Caco-2 (cell line): ENCODE data around the gene PSMD8. TPM values are rescaled to one million over a fixed set of nuclear protein-coding genes. Genes with fewer than 3 reads are reported as not detected.

Experiments
- BruUV-seq: library from RNA; stranded (reverse); fragments of 400-500 nt; replicated peaks from 2 replicates; lab custom pipeline; 2021; lab: Mats Ljungman, UMichigan
- CTCF ChIA-PET: fragments of 300-600 bp; sonication (Branson Sonifier 250); formaldehyde crosslinking; loops from one replicate; lab custom pipeline; 2022; ENCODE audit warnings: antibody characterized with exemption; lab: Charles Lee
- POLR2A ChIA-PET: fragments of 300-600 bp; sonication (Branson Sonifier 250); formaldehyde crosslinking; loops from one replicate; lab custom pipeline; 2022; ENCODE audit warnings: antibody characterized with exemption; lab: Charles Lee
- DNase-seq, 2 experiments: peaks; one replicate each; pipeline versions ENCODE4 v3.0.0 to v3.0.0-alpha.2; 2020 to 2022
- H3K27me3 ChIP-seq: replicated peaks from 2 replicates; pipeline ENCODE4 v1.6.0; 2011; ENCODE audit warnings: low read length; ENCODE audit not compliant: control insufficient read depth, insufficient read depth
- H3K36me3 ChIP-seq: 2 replicates; pipeline ENCODE4 v1.5.1; 2011; ENCODE audit warnings: low read length; ENCODE audit not compliant: control insufficient read depth, insufficient read depth
- H3K4me1 ChIP-seq: fragments of 250-450 bp; sonication (Bioruptor Pico); 2 replicates; pipeline ENCODE4 v1.5.1; 2020; ENCODE audit warnings: mild to moderate bottlenecking
- H3K4me3 ChIP-seq: 2 replicates; pipeline ENCODE4 v1.5.1; 2011; ENCODE audit warnings: low read depth, mild to moderate bottlenecking, control low read depth, low read length
- H3K9me3 ChIP-seq: fragments of 250-450 bp; sonication (Bioruptor Pico); 2 replicates; pipeline ENCODE4 v1.5.1; 2020; ENCODE audit warnings: mild to moderate bottlenecking, moderate library complexity
- H3K27ac Mint-ChIP-seq: one replicate; pipeline ENCODE4 v1.8.0; 2022; ENCODE audit warnings: mixed read lengths; ENCODE audit not compliant: unreplicated experiment
- H3K27me3 Mint-ChIP-seq: one replicate; pipeline ENCODE4 v1.8.0; 2022; ENCODE audit warnings: mixed read lengths; ENCODE audit not compliant: insufficient read depth, unreplicated experiment
- H3K36me3 Mint-ChIP-seq: one replicate; pipeline ENCODE4 v1.8.0; 2022; ENCODE audit warnings: mild to moderate bottlenecking, mixed read lengths; ENCODE audit not compliant: insufficient read depth, unreplicated experiment
- H3K4me1 Mint-ChIP-seq: one replicate; pipeline ENCODE4 v1.8.0; 2022; ENCODE audit warnings: low read depth, mixed read lengths; ENCODE audit not compliant: unreplicated experiment
- H3K4me3 Mint-ChIP-seq: one replicate; pipeline ENCODE4 v1.8.0; 2022; ENCODE audit warnings: mild to moderate bottlenecking, moderate library complexity, mixed read lengths; ENCODE audit not compliant: unreplicated experiment
- H3K9me3 Mint-ChIP-seq: one replicate; pipeline ENCODE4 v1.8.0; 2022; ENCODE audit warnings: mixed read lengths; ENCODE audit not compliant: unreplicated experiment
- intact Hi-C: fragments of 100-400 bp; cut with micrococcal nuclease; formaldehyde crosslinking; loops from one replicate; pipeline ENCODE4 v1.10.0; 2022; ENCODE audit not compliant: unreplicated experiment
- total RNA-seq: library from RNA; stranded (reverse); gene quantifications from 2 replicates; pipeline ENCODE4 v1.2.3, GENCODE V29; 2022
- TF ChIP-seq, protein P1 (sequence below), 2 experiments: fragments of 200-600 bp in 1 of 2; IDR thresholded peaks; 1 replicate in 1 of 2; 2 replicates in 1 of 2; pipeline versions ENCODE4 v1.5.1 to v1.8.0; 2011 to 2022; ENCODE audit warnings: antibody characterized with exemption in 1 of 2, control low read depth in 1 of 2, inconsistent platforms in 1 of 2, low read depth in 1 of 2, low read length in 1 of 2, mild to moderate bottlenecking in 1 of 2, moderate library complexity in 1 of 2; ENCODE audit not compliant: insufficient read depth in 1 of 2, severe bottlenecking in 1 of 2, unreplicated experiment in 1 of 2

PSMD8 gene
- total RNA-seq, 1 experiment from 2014 or later, result 264 TPM

DNA sequence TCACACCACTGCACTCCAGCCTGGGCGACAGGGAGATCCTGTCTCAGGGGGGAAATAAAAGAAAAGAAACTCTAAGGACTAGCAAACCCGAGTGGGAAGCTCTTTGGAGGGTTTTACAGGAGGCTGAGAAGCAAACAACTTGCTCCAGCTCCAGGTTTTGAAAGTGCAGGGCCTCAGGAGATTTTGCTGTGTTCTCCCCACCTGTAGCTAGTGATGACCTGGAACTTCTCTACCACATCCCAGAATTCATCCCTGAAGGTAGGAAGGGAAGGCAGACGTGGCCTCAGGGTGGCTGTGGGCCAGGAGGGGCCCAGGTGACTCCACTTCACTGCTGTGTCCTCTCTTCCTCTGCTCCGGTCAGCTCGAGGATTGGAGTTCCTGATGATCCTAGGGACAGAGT lies 16.3 kb upstream of the PSMD8 start:
- ChIA-PET CTCF (interaction anchor here (1.0 kb wide), 1 partner anchor 16 kb away, joined by 4 read pairs; the partner anchor contains the start of gene PSMD8), POLR2A (interaction anchor here (0.6 to 0.9 kb wide), 2 partner anchors 16 to 19 kb away, joined by 5 read pairs; partner anchors contain the start of gene PSMD8)
- TF ChIP-seq, protein P1, sequence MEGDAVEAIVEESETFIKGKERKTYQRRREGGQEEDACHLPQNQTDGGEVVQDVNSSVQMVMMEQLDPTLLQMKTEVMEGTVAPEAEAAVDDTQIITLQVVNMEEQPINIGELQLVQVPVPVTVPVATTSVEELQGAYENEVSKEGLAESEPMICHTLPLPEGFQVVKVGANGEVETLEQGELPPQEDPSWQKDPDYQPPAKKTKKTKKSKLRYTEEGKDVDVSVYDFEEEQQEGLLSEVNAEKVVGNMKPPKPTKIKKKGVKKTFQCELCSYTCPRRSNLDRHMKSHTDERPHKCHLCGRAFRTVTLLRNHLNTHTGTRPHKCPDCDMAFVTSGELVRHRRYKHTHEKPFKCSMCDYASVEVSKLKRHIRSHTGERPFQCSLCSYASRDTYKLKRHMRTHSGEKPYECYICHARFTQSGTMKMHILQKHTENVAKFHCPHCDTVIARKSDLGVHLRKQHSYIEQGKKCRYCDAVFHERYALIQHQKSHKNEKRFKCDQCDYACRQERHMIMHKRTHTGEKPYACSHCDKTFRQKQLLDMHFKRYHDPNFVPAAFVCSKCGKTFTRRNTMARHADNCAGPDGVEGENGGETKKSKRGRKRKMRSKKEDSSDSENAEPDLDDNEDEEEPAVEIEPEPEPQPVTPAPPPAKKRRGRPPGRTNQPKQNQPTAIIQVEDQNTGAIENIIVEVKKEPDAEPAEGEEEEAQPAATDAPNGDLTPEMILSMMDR (IDR thresholded peaks at IDR 0.05; ENCODE audit: insufficient read depth in 1 of 2, low read depth in 1 of 2, low read length in 1 of 2, severe bottlenecking in 1 of 2, unreplicated experiment in 1 of 2), result no peak
- no peak overlapping the region for H3K27ac Mint-ChIP-seq
- peaks cover 18% of the 10 kb centered on the region for H3K27me3 Mint-ChIP-seq
- BruUV-seq, result no TSS peak
- no peaks in the 10 kb centered on the region for H3K36me3 ChIP-seq
- peaks cover 12% of the 10 kb centered on the region for H3K4me1 ChIP-seq
- intact Hi-C loops, result no loop called here
- no peak overlapping the region for H3K4me3 Mint-ChIP-seq
- H3K36me3 Mint-ChIP-seq, result peaks cover 22% of the 10 kb centered on the region
- H3K4me3 ChIP-seq, result no peak overlapping the region
- H3K4me1 Mint-ChIP-seq, result peaks cover 28% of the 10 kb centered on the region
- no peaks in the 10 kb centered on the region for H3K9me3 Mint-ChIP-seq
- DNase-seq, result no peak
- no peaks in the 10 kb centered on the region for H3K9me3 ChIP-seq
- peaks cover 7% of the 10 kb centered on the region for H3K27me3 ChIP-seq

DNA sequence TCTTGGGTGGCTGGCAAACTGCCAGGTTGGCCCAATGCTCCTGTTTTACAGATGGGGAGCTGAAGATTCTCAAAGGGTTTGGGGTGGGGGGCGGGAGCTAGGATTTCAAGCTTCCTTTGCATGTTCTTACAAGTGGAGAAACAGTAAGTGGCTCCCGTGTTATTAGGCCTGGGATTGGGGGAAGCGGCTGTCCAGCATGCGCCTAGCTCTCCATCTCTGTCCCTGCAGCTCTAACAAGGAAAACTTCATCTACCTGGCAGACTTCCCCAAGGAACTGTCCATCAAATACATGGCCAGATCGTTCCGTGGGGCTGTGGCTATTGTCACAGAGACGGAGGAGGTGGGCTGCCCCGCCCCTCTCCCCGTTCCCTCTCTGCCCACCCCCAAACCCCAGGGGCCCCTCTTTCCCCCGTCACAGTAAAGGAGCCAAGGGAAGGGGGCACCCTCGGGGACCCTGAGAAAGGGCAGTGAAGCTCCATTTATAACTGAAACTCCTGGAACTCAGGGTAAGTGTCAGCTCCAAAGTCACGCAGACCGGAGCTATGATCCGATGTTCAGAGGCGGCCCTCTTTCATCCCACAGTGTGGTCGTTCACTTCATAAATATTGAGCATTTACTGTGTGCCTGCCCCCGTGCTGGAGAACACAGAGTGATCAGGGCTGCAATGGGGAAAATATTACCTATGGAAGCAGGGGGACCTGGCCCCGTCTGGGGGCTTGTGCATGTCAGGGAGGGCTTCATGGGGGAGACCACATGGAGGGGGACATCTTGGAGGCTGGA lies 14.9 kb upstream of the PSMD8 start:
- no peaks in the 10 kb centered on the region for H3K9me3 Mint-ChIP-seq
- H3K27me3 Mint-ChIP-seq, result peaks cover 18% of the 10 kb centered on the region
- peak overlapping the region; percentile 41 for H3K4me3 Mint-ChIP-seq
- H3K4me1 ChIP-seq, result peaks cover 15% of the 10 kb centered on the region
- no peaks in the 10 kb centered on the region for H3K36me3 ChIP-seq
- DNase-seq, result no peak
- ChIA-PET CTCF (interaction anchor here (0.7 kb wide), 1 partner anchor 15 kb away, joined by 5 read pairs; the partner anchor contains the start of gene PSMD8), POLR2A (interaction anchor here (0.6 kb wide), 2 partner anchors 15 to 275 kb away, joined by 3 to 4 read pairs; partner anchors contain the start of gene PSMD8)
- no TSS peak for BruUV-seq
- no peak overlapping the region for H3K4me3 ChIP-seq
- no peaks in the 10 kb centered on the region for H3K9me3 ChIP-seq
- H3K27ac Mint-ChIP-seq, result no peak overlapping the region
- TF ChIP-seq, protein P1 (IDR thresholded peaks at IDR 0.05; ENCODE audit: insufficient read depth in 1 of 2, low read depth in 1 of 2, low read length in 1 of 2, severe bottlenecking in 1 of 2, unreplicated experiment in 1 of 2), result no peak
- H3K27me3 ChIP-seq, result peaks cover 7% of the 10 kb centered on the region
- H3K4me1 Mint-ChIP-seq, result peaks cover 28% of the 10 kb centered on the region
- intact Hi-C loops, result no loop called here
- peaks cover 22% of the 10 kb centered on the region for H3K36me3 Mint-ChIP-seq

DNA sequence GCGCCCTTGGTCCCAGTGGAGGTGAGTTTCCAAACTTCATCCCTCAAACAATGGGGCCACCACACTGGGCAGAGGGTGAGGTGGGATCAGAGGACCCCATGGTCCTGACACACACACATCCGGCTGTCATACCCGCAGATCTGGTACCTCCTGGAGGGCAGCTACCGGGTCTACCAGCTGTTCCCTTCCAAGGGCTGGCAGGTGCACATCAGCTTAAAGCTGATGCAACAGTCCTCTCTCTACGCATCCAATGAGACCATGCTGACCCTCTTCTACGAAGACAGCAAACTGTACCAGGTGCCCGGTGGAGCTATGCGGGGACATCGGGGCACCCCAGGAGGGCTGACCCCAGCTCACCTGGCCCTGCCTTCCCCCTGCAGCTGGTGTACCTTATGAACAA lies 14.0 kb upstream of the PSMD8 start:
- DNase-seq, result no peak
- H3K4me3 ChIP-seq, result no peak overlapping the region
- ChIA-PET POLR2A (interaction anchor here (0.6 kb wide), 1 partner anchor 95 kb away, joined by 3 read pairs; no protein-coding TSS in a partner anchor), CTCF (interaction anchor here (1.5 to 2.9 kb wide), 2 partner anchors 8 to 14 kb away, joined by 4 to 21 read pairs; partner anchors contain the start of gene PSMD8)
- BruUV-seq, result no TSS peak
- Mint-ChIP-seq H3K36me3 (peaks cover 22% of the 10 kb centered on the region), H3K27ac (peak overlapping the region; percentile 20), H3K4me3 (peak overlapping the region; percentile 79), H3K27me3 (peaks cover 18% of the 10 kb centered on the region), H3K9me3 (no peaks in the 10 kb centered on the region), H3K4me1 (peaks cover 28% of the 10 kb centered on the region)
- H3K9me3 ChIP-seq, result no peaks in the 10 kb centered on the region
- no peaks in the 10 kb centered on the region for H3K36me3 ChIP-seq
- TF ChIP-seq, protein P1 (IDR thresholded peaks at IDR 0.05; ENCODE audit: insufficient read depth in 1 of 2, low read depth in 1 of 2, low read length in 1 of 2, severe bottlenecking in 1 of 2, unreplicated experiment in 1 of 2), result no peak
- peaks cover 15% of the 10 kb centered on the region for H3K4me1 ChIP-seq
- peaks cover 7% of the 10 kb centered on the region for H3K27me3 ChIP-seq
- intact Hi-C loops, result no loop called here
